H9 (cell line): ENCODE data around the gene KIAA1671. TPM values are rescaled to one million over a fixed set of nuclear protein-coding genes. Genes with fewer than 3 reads are reported as not detected.

Experiments used
- DNase-seq: peaks from one replicate; pipeline ENCODE4 v3.0.0-alpha.2; 2017
- H2AFZ ChIP-seq: one replicate; pipeline ENCODE4 v1.6.1; 2013; ENCODE audit warnings: mild to moderate bottlenecking, low read length, control low read depth, moderate library complexity
- H2AK5ac ChIP-seq: 2 replicates; pipeline ENCODE4 v1.6.1; 2013; ENCODE audit warnings: low read length, control low read depth, mixed read lengths; ENCODE audit not compliant: insufficient read length
- H2BK120ac ChIP-seq: one replicate; pipeline ENCODE4 v1.6.1; 2013; ENCODE audit warnings: low read depth, mild to moderate bottlenecking, low read length, control low read depth, inconsistent platforms; ENCODE audit not compliant: poor library complexity, severe bottlenecking
- H2BK12ac ChIP-seq: 2 replicates; pipeline ENCODE4 v1.6.1; 2013; ENCODE audit warnings: low read length, control low read depth, mixed read lengths, low read depth; ENCODE audit not compliant: insufficient read length
- H2BK15ac ChIP-seq: 2 replicates; pipeline ENCODE4 v1.6.1; 2013; ENCODE audit warnings: low read depth, low read length, control low read depth
- H2BK20ac ChIP-seq: one replicate; pipeline ENCODE4 v1.6.1; 2013; ENCODE audit warnings: low read depth, mild to moderate bottlenecking, low read length, control low read depth, inconsistent platforms; ENCODE audit not compliant: poor library complexity, severe bottlenecking
- H2BK5ac ChIP-seq: 2 replicates; pipeline ENCODE4 v1.6.1; 2013; ENCODE audit warnings: low read length, control low read depth, mixed read lengths; ENCODE audit not compliant: insufficient read length
- H3K14ac ChIP-seq: 2 replicates; pipeline ENCODE4 v1.6.1; 2013; ENCODE audit warnings: low read length, control low read depth; ENCODE audit not compliant: insufficient read depth
- H3K18ac ChIP-seq: 2 replicates; pipeline ENCODE4 v1.6.1; 2013; ENCODE audit warnings: low read depth, mild to moderate bottlenecking, mixed read lengths, low read length, control low read depth; ENCODE audit not compliant: insufficient read length
- H3K23ac ChIP-seq: 2 replicates; pipeline ENCODE4 v1.6.1; 2013; ENCODE audit warnings: low read length, control low read depth, mixed read lengths, low read depth; ENCODE audit not compliant: insufficient read length
- H3K23me2 ChIP-seq: 2 replicates; pipeline ENCODE4 v1.6.1; 2013; ENCODE audit warnings: low read depth, mild to moderate bottlenecking, mixed read lengths, low read length, control low read depth; ENCODE audit not compliant: insufficient read length, poor library complexity, severe bottlenecking
- H3K27ac ChIP-seq: 2 replicates; pipeline ENCODE4 v1.5.1; 2013; ENCODE audit warnings: low read length, control low read depth, mixed read lengths, low read depth; ENCODE audit not compliant: insufficient read length
- H3K27me3 ChIP-seq: 2 replicates; pipeline ENCODE4 v1.6.1; 2013; ENCODE audit warnings: low read length, control low read depth, inconsistent platforms; ENCODE audit not compliant: insufficient read depth
- H3K4ac ChIP-seq: 2 replicates; pipeline ENCODE4 v1.6.1; 2013; ENCODE audit warnings: low read depth, mild to moderate bottlenecking, control low read depth, inconsistent platforms, low read length, moderate library complexity
- H3K4me1 ChIP-seq: 2 replicates; pipeline ENCODE4 v1.6.1; 2013; ENCODE audit warnings: low read length, control low read depth, inconsistent platforms; ENCODE audit not compliant: insufficient read depth
- H3K4me2 ChIP-seq: 2 replicates; pipeline ENCODE4 v1.6.1; 2013; ENCODE audit warnings: low read length, control low read depth, mixed read lengths; ENCODE audit not compliant: insufficient read length, insufficient read depth
- H3K56ac ChIP-seq: 2 replicates; pipeline ENCODE4 v1.6.1; 2013; ENCODE audit warnings: low read depth, mild to moderate bottlenecking, mixed read lengths, low read length, control low read depth; ENCODE audit not compliant: insufficient read length
- H3K79me1 ChIP-seq: 2 replicates; pipeline ENCODE4 v1.6.1; 2013; ENCODE audit warnings: low read depth, mild to moderate bottlenecking, moderate library complexity, low read length, control low read depth, inconsistent platforms; ENCODE audit not compliant: insufficient read depth, poor library complexity, severe bottlenecking
- H3K79me2 ChIP-seq: 2 replicates; pipeline ENCODE4 v1.6.1; 2013; ENCODE audit warnings: low read length, control low read depth, inconsistent platforms; ENCODE audit not compliant: insufficient read depth
- H3K9ac ChIP-seq: 2 replicates; pipeline ENCODE4 v1.6.1; 2013; ENCODE audit warnings: low read length, control low read depth, mixed read lengths; ENCODE audit not compliant: insufficient read length; ENCODE audit errors: extremely low read depth
- H3K9me3 ChIP-seq: one replicate; pipeline ENCODE4 v1.6.1; 2013; ENCODE audit warnings: low read depth, low read length, inconsistent platforms; ENCODE audit not compliant: control insufficient read depth
- H3T11ph ChIP-seq: one replicate; pipeline ENCODE4 v1.6.1; 2013; ENCODE audit warnings: mild to moderate bottlenecking, low read length, control low read depth, inconsistent platforms
- H4K20me1 ChIP-seq: one replicate; pipeline ENCODE4 v1.6.1; 2013; ENCODE audit not compliant: control insufficient read depth, insufficient read length, insufficient read depth
- H4K5ac ChIP-seq: 2 replicates; pipeline ENCODE4 v1.6.1; 2013; ENCODE audit warnings: low read depth, mild to moderate bottlenecking, mixed read lengths, low read length, control low read depth; ENCODE audit not compliant: insufficient read length
- H4K8ac ChIP-seq: replicated peaks from 2 replicates; pipeline ENCODE4 v1.6.1; 2013; ENCODE audit warnings: low read length, control low read depth, mixed read lengths, low read depth; ENCODE audit not compliant: insufficient read length
- H4K91ac ChIP-seq: 2 replicates; pipeline ENCODE4 v1.6.1; 2013; ENCODE audit warnings: low read depth, mild to moderate bottlenecking, moderate library complexity, mixed read lengths, low read length, control low read depth; ENCODE audit not compliant: insufficient read length
- H3K27ac Mint-ChIP-seq, 3 experiments: 2 replicates in 2 of 3; 3 replicates in 1 of 3; pipeline ENCODE4 v1.8.0; 2020 to 2021; ENCODE audit warnings: mixed read lengths in 3 of 3, mild to moderate bottlenecking in 1 of 3, moderate library complexity in 1 of 3
- H3K27me3 Mint-ChIP-seq: 2 replicates; pipeline ENCODE4 v1.8.0; 2021; ENCODE audit warnings: low read depth, mild to moderate bottlenecking, moderate library complexity, mixed read lengths
- H3K36me3 Mint-ChIP-seq, 3 experiments: 2 replicates in 2 of 3; 3 replicates in 1 of 3; pipeline ENCODE4 v1.8.0; 2020 to 2021; ENCODE audit warnings: low read depth in 3 of 3, mixed read lengths in 3 of 3; ENCODE audit not compliant: insufficient read depth in 1 of 3
- H3K4me1 Mint-ChIP-seq, 2 experiments: 2 replicates each; pipeline ENCODE4 v1.8.0; 2020; ENCODE audit warnings: mixed read lengths in 2 of 2
- H3K4me3 Mint-ChIP-seq, 2 experiments: 2 replicates in 1 of 2; 3 replicates in 1 of 2; pipeline ENCODE4 v1.8.0; 2020 to 2021; ENCODE audit warnings: mild to moderate bottlenecking in 2 of 2, mixed read lengths in 2 of 2, moderate library complexity in 1 of 2
- H3K9me3 Mint-ChIP-seq, 2 experiments: 2 replicates in 1 of 2; 3 replicates in 1 of 2; pipeline ENCODE4 v1.8.0; 2020; ENCODE audit warnings: mild to moderate bottlenecking in 2 of 2, mixed read lengths in 2 of 2, moderate library complexity in 1 of 2
- CTCF ChIP-seq: fragments of 200-600 bp; sonication (generic); conservative IDR thresholded peaks from 3 replicates; pipeline ENCODE4 v1.8.0; 2021; ENCODE audit warnings: antibody characterized with exemption, mild to moderate bottlenecking
- WGBS: extraction: QIAGEN DNeasy Blood & Tissue Kit; methylation state at CpG from one replicate; pipeline ENCODE4 v1.1.7; 2013; ENCODE audit warnings: missing lambda C conversion rate, low lambda C conversion rate, mixed read lengths; ENCODE audit not compliant: insufficient read length; ENCODE audit errors: extremely low coverage; 5-methylcytosine and 5-hydroxymethylcytosine counted together
- total RNA-seq: library from RNA; stranded (reverse); gene quantifications from 2 replicates; pipeline ENCODE4 v1.2.1, GENCODE V29; 2021

The KIAA1671 gene
- total RNA-seq, 1 experiment from 2014 or later, result 22.6 TPM

- no peak overlapping the region for H3T11ph ChIP-seq
- peak overlapping the region in 2 of 3 experiments; percentile 8 to 57; a peak in 1 of 7 replicates for H3K27ac Mint-ChIP-seq
These were observed 153.5 kb downstream of the KIAA1671 start for GRCh38 chr22:25105817-25106650.

More at GRCh38 chr22:25105817-25106650, 153.5 kb downstream of the KIAA1671 start:
- Histone ChIP-seq H2AK5ac (no peak overlapping the region), H3K56ac (no peak overlapping the region), H2AFZ (no peak overlapping the region), H3K79me2 (no peaks in the 10 kb centered on the region), H2BK5ac (no peak overlapping the region), H3K27me3 (no peaks in the 10 kb centered on the region), H3K23ac (no peak overlapping the region), H4K20me1 (peaks cover under 1% of the 10 kb centered on the region), H2BK15ac (no peak overlapping the region), H3K18ac (no peak overlapping the region), H4K8ac (no peak overlapping the region), H3K14ac (no peak overlapping the region), H3K79me1 (no peaks in the 10 kb centered on the region), H3K9me3 (no peaks in the 10 kb centered on the region), H2BK12ac (no peak overlapping the region), H4K91ac (no peak overlapping the region), H3K4ac (no peak overlapping the region), H4K5ac (no peak overlapping the region), H3K9ac (no peak overlapping the region), H2BK20ac (no peak overlapping the region), H3K4me1 (no peaks in the 10 kb centered on the region), H3K27ac (no peak overlapping the region), H3K4me2 (no peak overlapping the region), H3K23me2 (peaks cover 4% of the 10 kb centered on the region), H2BK120ac (no peak overlapping the region)
- DNase-seq, result no peak
- Mint-ChIP-seq H3K4me1 (peaks cover 11 to 14% of the 10 kb centered on the region in 2 experiments; a peak in 3 of 4 replicates), H3K4me3 (no peak overlapping the region), H3K36me3 (0 out of 7 replicates have a peak, but pooled peaks cover 0 to 2% (median 0%) of the 10 kb centered on the region in 3 experiments), H3K27me3 (no peaks in the 10 kb centered on the region), H3K9me3 (no peaks in the 10 kb centered on the region)
- no peak for TF ChIP-seq CTCF
- no CpG with 5 or more reads among the region's 7 CpGs for WGBS
